Central memory CD8-positive, alpha-beta T cell (primary cell): ENCODE data around the gene MKNK1.

Experiments used
- ATAC-seq: fragments of 150-1000 bp; cut with Tn5 transposase; replicated peaks from 2 replicates; pipeline ENCODE4 v1.10.0; 2022; ENCODE audit warnings: mild to moderate bottlenecking, moderate FRiP score, moderate number of reproducible peaks; ENCODE audit not compliant: poor library complexity, severe bottlenecking; ENCODE audit errors: extremely low read depth
- DNase-seq, 2 donors: peaks; one replicate each; pipeline ENCODE4 v3.0.0; 2021; ENCODE audit warnings: low spot score in 2 of 2
- H3K27ac Mint-ChIP-seq: one replicate; pipeline ENCODE4 v1.8.0; 2022; ENCODE audit warnings: low read depth, mild to moderate bottlenecking, moderate library complexity, mixed read lengths
- H3K27me3 Mint-ChIP-seq: one replicate; pipeline ENCODE4 v1.8.0; 2022; ENCODE audit warnings: mixed read lengths
- H3K36me3 Mint-ChIP-seq: one replicate; pipeline ENCODE4 v1.8.0; 2022; ENCODE audit warnings: mild to moderate bottlenecking, moderate library complexity, mixed read lengths; ENCODE audit not compliant: insufficient read depth
- H3K4me1 Mint-ChIP-seq: one replicate; pipeline ENCODE4 v1.8.0; 2022; ENCODE audit warnings: mixed read lengths
- H3K4me3 Mint-ChIP-seq: one replicate; pipeline ENCODE4 v1.8.0; 2022; ENCODE audit warnings: mild to moderate bottlenecking, moderate library complexity, mixed read lengths
- H3K9me3 Mint-ChIP-seq: one replicate; pipeline ENCODE4 v1.8.0; 2022; ENCODE audit warnings: mixed read lengths

MKNK1 gene

DNA sequence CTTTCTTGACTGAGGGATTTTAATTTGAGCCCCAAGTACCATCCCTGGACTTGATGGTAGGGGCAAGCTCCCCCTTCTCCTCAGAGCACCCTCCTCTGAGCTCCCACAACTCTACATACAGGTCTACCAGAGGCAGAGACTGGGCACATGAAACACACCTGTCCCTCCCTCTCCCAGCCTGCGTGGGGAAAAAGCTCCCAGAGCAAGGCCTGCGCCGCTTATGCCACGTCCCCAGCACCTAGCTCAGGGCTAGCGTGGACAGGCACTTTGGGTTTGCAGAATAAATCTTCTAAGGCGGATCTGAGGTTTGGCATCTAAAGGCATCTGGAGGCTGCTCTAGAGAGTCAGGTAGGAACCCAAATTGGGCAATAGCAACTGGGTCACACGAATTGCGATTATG, 45.1 kb downstream of the MKNK1 start:
- H3K4me1 Mint-ChIP-seq = no peaks in the 10 kb centered on the region

DNA sequence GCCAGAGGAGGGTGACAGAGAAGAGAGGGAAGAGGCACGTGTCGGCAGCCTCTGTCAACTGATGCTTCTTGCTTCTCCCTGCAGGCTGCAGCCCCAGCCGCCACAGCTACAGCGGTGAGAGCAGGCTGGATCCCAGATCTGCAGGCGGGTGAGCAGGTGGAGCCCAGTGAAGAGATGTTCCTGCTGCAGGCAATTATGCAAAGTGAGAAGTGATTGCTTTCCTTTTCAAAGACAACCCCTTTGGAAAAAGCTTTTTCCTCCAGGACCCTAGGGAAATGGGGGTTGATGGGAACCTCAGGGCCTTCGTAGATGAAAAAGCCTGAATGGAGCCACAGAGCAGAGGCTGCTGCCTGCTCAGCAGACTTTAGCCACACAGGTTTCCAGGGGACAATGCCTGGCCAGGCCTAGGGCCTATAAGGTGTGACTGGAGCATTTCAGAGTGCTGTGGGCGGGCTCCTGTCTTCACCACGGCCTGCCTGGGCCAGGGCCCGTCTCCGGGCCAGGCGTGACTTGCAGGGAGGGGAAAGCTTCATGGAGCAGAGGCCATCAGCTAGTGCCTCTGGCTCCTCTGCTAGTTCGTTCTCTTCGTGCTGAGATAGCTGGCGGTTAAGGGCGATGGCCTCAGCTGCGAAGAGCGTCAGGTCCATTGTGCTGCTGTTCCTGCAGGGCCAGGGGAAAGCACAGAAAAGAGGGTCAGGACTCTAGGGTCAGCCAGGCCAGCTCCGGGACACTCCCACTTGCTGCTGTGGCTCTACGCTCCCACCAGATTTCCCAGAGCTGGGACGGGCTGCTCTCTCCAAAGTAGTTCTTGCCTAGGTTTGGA, 45.7 kb downstream of the MKNK1 start:
- Mint-ChIP-seq H3K4me3 (no peak overlapping the region), H3K36me3 (peaks cover 8% of the 10 kb centered on the region), H3K4me1 (no peaks in the 10 kb centered on the region), H3K9me3 (no peaks in the 10 kb centered on the region), H3K27ac (no peak overlapping the region), H3K27me3 (no peaks in the 10 kb centered on the region)
- no peak for ATAC-seq
- DNase-seq = no peak

More for the DNA sequence above, 45.1 kb downstream of the MKNK1 start:
- Mint-ChIP-seq H3K36me3 (peaks cover 8% of the 10 kb centered on the region), H3K27me3 (no peaks in the 10 kb centered on the region), H3K9me3 (no peaks in the 10 kb centered on the region), H3K4me3 (no peak overlapping the region), H3K27ac (no peak overlapping the region)
- DNase-seq (no peak), ATAC-seq (no peak)

DNA sequence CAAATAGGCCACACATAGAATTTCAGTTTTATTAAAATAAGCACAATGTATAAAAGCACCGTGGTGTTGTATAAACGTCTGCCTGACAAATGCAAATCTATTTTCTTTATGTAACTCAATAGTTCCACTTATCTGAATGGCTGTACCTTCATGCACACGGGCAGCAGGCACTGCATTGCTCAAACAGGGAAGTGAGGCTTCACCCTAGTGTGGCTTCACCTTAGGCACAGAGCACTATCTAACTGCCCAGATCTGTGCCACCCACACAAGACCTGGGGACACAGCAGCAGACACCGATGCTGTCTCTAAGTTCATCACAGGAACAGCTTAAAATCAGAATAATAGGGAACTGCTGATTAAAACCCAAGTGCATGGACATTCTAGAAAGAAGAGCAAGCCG, 46.7 kb downstream of the MKNK1 start:
- ATAC-seq (no peak), DNase-seq (no peak)
- no peaks in the 10 kb centered on the region for H3K9me3 Mint-ChIP-seq
- H3K27ac Mint-ChIP-seq = no peak overlapping the region
- H3K27me3 Mint-ChIP-seq = no peaks in the 10 kb centered on the region
- no peaks in the 10 kb centered on the region for H3K4me1 Mint-ChIP-seq
- peaks cover 6% of the 10 kb centered on the region for H3K36me3 Mint-ChIP-seq
- H3K4me3 Mint-ChIP-seq = no peak overlapping the region

DNA sequence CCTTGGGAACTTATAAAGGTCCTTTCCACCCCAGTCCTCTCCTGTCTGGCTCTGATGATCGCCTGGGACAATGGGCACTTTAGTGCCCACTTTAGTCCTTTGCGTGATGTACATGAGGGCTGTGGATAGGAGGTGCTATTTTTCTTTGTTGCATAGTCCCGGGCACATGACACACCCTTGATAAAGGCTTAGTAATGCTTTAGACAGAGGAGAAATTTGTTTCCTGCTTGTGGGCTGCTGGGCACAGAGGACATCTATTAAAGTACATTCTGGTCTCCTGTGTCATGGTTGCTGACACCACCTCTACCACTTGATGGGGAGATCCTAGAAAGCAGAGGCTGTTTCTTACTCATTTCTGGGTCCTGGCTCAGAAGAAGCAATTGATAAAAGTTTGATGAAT, 47.2 kb downstream of the MKNK1 start:
- Mint-ChIP-seq H3K4me3 (no peak overlapping the region), H3K4me1 (no peaks in the 10 kb centered on the region), H3K27ac (no peak overlapping the region), H3K36me3 (peaks cover 6% of the 10 kb centered on the region), H3K9me3 (no peaks in the 10 kb centered on the region), H3K27me3 (no peaks in the 10 kb centered on the region)
- no peak for ATAC-seq
- no peak for DNase-seq

DNA sequence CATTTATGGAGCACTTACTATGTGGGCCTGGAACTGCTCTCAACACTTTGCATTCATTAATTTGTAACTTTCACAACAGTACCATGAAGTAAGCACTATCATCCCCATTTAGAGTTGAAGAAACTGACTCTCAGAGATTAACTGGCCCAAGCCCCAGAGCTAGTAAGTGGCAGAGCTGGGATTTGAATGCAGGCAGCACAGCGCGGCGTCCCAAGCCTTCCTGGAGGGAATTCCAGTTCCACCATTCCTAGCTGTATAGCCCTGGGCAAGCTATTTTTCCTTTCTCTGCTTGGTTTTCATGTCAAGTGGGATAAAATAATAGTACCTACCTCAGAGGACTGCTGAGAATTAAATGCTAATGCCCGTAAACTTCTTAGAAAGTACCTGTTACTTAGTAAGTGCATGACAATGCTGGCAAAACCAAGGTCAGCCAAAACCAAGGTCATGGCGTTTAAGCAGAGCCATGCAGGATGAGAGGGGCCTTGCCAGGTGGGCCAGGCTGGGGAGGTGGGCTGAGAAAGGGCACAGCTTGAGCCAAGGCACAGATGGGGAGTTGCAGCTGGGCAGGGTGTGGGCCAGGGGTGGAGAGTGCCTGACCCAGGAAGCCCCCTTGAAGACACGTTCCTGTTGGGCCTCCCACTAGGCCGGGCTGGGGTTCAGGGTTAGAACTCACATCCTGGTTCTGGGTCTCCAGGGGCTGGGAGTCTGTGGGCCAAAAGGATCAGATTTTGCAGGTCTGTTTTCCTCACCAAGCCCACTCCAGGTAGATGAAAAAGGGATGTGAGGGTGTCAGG, 48.0 kb downstream of the MKNK1 start:
- Mint-ChIP-seq H3K4me3 (no peak overlapping the region), H3K27me3 (no peaks in the 10 kb centered on the region), H3K9me3 (no peaks in the 10 kb centered on the region), H3K27ac (no peak overlapping the region), H3K36me3 (peaks cover 6% of the 10 kb centered on the region), H3K4me1 (no peaks in the 10 kb centered on the region)
- ATAC-seq = no peak
- no peak for DNase-seq

DNA sequence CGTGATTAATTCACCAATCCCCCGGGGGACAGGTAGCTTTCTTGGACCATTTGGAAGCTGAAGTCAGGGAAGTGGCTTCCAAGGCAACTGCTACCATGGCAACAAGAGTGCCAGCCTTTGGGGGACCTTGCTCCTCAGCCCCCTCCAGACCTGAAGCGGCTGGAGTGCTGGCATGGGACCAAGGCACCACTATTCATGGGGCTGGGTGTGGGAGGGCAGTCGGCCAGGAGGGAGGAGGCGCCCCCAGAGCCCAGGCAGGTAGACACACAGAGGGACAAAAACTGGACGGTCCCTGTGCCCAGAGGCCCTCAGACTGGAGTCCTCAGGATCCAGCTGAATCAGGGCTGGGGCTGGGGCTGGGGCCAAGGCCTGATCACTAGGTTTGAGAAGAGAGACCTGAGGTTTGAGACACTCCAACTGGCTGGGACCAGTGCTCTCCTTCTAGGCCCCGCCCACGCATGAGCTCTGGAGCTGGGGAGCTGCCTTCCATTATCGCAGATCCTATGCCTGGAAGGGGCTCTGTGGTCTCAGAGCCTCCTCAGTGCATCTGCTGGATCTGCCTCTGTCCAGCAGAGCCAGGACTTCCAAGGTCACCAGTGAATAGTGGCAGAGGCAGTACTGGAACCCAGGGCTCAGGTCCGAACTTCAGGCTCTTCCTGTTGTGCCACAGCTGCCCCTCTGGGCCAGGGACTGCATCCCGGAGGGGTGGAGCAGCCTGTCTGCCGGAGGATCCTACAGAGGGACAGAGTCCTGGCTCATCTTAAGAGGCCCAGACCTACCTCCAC, 49.3 kb downstream of the MKNK1 start:
- H3K27ac Mint-ChIP-seq = no peak overlapping the region
- H3K4me3 Mint-ChIP-seq = no peak overlapping the region
- DNase-seq (no peak), ATAC-seq (no peak)
- H3K27me3 Mint-ChIP-seq = no peaks in the 10 kb centered on the region
- H3K4me1 Mint-ChIP-seq = peaks cover 4% of the 10 kb centered on the region
- H3K36me3 Mint-ChIP-seq = peaks cover 5% of the 10 kb centered on the region
- no peaks in the 10 kb centered on the region for H3K9me3 Mint-ChIP-seq

DNA sequence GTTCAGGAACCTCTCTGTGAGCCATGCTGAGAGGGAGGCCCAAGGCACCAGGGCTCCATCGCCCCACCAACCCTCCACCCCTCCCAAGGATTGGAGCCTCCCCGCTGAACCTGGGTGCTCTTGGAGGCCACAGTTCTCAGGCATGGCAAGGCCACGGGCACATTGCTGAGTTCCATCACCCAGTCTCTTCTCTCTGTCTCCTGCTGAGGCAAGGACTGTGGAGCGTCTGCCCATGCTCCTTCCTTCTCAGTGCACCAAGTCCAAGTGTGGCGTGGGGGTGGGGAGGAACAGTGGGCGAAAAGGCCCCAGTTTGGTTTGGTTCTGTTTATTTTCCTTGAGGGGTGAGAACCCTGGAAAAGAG, 49.9 kb downstream of the MKNK1 start:
- Mint-ChIP-seq H3K4me3 (no peak overlapping the region), H3K27me3 (no peaks in the 10 kb centered on the region), H3K9me3 (no peaks in the 10 kb centered on the region), H3K4me1 (peaks cover 10% of the 10 kb centered on the region), H3K27ac (no peak overlapping the region), H3K36me3 (peaks cover 9% of the 10 kb centered on the region)
- no peak for ATAC-seq
- no peak for DNase-seq

DNA sequence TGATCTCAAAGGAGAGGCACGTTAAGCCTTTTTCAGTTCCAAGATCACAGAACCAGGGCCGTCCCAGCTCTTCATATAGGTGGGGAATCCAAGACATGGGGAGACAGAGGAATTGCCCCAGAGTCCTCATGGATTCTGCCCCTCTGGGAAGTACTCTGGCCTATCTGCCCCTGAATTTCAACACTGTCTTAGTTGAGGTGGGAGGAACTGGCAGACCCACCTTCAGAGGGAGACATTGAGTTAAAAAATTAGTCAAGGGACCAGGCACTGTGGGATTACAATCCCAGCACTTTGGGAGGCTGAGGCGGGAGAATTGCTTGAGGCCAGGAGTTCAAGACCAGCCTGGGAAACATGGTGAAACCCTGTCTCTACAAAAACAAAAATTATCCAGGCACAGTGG, 50.6 kb downstream of the MKNK1 start:
- peaks cover 8% of the 10 kb centered on the region for H3K36me3 Mint-ChIP-seq
- H3K4me3 Mint-ChIP-seq = no peak overlapping the region
- no peaks in the 10 kb centered on the region for H3K9me3 Mint-ChIP-seq
- DNase-seq (no peak), ATAC-seq (no peak)
- peaks cover 12% of the 10 kb centered on the region for H3K4me1 Mint-ChIP-seq
- H3K27ac Mint-ChIP-seq = no peak overlapping the region
- no peaks in the 10 kb centered on the region for H3K27me3 Mint-ChIP-seq

DNA sequence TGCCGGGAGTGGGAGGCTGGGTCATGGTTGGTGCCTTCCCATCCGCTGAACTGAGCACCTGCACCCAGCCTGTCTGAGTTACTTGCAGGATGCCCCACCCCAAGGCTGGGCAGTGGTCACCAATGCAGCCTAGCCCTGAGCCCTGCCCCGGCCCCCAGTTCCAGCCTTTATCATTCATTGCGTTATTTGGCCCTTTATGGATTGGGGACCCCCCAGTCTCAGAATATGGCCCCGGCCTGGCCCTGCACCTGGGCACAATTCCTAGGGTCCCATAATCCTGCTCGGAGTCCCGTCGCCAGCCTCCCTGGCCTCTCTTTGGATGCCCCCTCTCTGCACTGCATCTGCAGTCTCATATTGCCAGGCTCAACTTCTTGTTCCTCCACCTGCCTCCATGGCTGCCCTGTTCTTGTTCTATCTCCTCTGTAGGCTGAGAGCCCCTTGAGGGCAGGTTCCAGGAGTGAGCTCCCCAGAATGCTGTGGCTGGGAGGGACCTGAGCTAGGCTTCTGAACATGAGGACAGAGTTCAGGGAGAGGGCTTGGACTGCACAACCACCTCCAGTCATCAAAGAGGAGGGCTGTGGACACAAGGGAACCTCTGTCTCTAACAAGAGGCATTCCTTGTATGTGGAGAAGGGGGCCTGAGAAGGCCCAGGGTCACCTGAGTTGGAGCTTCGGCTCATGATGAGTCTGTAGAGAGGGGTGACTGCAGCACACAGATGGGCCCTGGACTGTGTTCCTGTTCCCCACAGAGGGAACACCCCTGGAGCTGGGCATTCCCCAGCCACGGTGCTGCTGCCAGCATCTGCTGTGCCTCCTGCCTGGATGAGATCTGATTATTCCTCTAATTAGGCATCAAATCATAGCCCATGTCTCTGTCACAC, 51.5 kb downstream of the MKNK1 start:
- ATAC-seq = no peak
- Mint-ChIP-seq H3K27me3 (no peaks in the 10 kb centered on the region), H3K9me3 (no peaks in the 10 kb centered on the region), H3K4me3 (no peak overlapping the region), H3K4me1 (peaks cover 12% of the 10 kb centered on the region), H3K36me3 (peaks cover 8% of the 10 kb centered on the region), H3K27ac (peak overlapping the region; percentile 94)
- no peak for DNase-seq

DNA sequence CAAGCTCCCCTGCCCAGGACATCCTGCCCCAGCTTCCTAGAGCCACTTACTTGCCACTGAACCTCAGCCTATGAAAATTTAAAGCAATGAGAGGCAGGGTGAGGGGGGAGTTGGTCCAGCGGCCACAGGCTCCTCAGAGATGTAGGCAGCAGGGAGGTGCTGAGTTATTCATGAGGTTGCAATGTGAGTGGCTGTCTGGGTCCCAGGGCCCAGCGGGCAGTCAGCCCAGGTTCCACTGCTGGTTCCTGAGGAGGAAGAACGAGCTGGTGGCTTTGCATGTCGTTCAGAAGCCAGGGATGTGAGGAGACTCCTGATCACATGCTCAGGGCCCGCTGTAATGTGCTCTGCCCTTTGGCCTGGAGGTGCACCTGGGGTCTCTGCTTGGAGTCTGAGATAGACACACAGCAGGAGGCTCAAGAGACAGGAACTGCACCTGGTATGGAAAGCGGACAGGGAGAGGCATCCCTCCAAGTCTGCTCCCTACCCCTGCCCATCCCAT, 52.4 kb downstream of the MKNK1 start, which contains the start of gene KNCN:
Gene KNCN (minus strand): TSS at position 51 of the 499 bp plus-strand sequence. CDS start 432 bp downstream, outside the sequence.
- no peaks in the 10 kb centered on the region for H3K9me3 Mint-ChIP-seq
- H3K27ac Mint-ChIP-seq = peak within 1 kb of the TSS; percentile 94
- H3K4me1 Mint-ChIP-seq = peaks cover 12% of the 10 kb centered on the region

DNA sequence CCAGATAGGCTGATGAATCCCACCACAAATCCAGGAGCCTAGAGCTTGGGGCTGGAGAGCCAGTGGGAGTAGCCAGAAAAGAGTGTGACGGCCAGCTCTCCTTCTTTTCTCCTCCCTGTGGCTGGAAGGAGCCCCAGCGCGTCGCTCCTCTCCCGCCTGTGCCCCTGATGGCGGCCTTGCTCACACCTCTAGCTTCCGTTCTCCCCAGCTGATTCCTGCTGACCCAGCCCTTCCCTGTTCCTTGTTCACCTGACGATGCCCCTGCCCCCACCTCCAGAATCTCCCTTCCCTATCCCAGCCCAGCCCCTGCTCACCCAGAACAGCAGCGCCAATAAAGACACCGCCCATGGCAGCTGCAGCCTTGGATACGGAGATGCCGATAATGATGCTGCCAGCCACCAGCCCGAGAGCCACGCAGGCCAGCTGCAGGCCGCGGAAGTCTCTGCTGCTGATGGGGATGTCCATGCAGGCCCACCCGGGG, 53.3 kb downstream of the MKNK1 start:
- DNase-seq (no peak), ATAC-seq (no peak)
- Mint-ChIP-seq H3K27me3 (peaks cover 14% of the 10 kb centered on the region), H3K9me3 (no peaks in the 10 kb centered on the region), H3K4me1 (peaks cover 12% of the 10 kb centered on the region), H3K4me3 (no peak overlapping the region), H3K36me3 (peaks cover 8% of the 10 kb centered on the region), H3K27ac (peak overlapping the region; percentile 94)

More for the DNA sequence above, 52.4 kb downstream of the MKNK1 start, which contains the start of gene KNCN:
- DNase-seq (no peak), ATAC-seq (no peak)
- H3K4me3 Mint-ChIP-seq = no peak within 1 kb of the TSS
- peaks cover 6% of the 10 kb centered on the region for H3K27me3 Mint-ChIP-seq
- peaks cover 8% of the 10 kb centered on the region for H3K36me3 Mint-ChIP-seq
